HUES48 (cell line): ENCODE data around the gene MAPK6.

Experiments
- H3K27ac ChIP-seq: one replicate; pipeline ENCODE4 v1.7.0; 2013; ENCODE audit warnings: low read depth, low read length, inconsistent platforms
- H3K27me3 ChIP-seq: 2 replicates; pipeline ENCODE4 v1.6.1; 2013; ENCODE audit warnings: mild to moderate bottlenecking, low read length; ENCODE audit not compliant: control insufficient read depth, insufficient read depth
- H3K36me3 ChIP-seq: 2 replicates; pipeline ENCODE4 v1.6.1; 2013; ENCODE audit warnings: low read length; ENCODE audit not compliant: control insufficient read depth, insufficient read depth
- H3K4me1 ChIP-seq: 2 replicates; pipeline ENCODE4 v1.6.1; 2013; ENCODE audit warnings: mild to moderate bottlenecking, low read length; ENCODE audit not compliant: control insufficient read depth, insufficient read depth
- H3K4me3 ChIP-seq: 2 replicates; pipeline ENCODE4 v1.5.1; 2013; ENCODE audit warnings: mild to moderate bottlenecking, low read depth, low read length
- H3K9ac ChIP-seq: 2 replicates; pipeline ENCODE4 v1.6.1; 2013; ENCODE audit warnings: mild to moderate bottlenecking, low read depth, low read length, moderate library complexity
- H3K9me3 ChIP-seq: 2 replicates; pipeline ENCODE4 v1.6.1; 2013; ENCODE audit warnings: low read length; ENCODE audit not compliant: control insufficient read depth, insufficient read depth

Gene MAPK6

GRCh38 chr15:52100807-52101442 lies 81.9 kb downstream of the MAPK6 start:
- Histone ChIP-seq H3K9ac (no peak overlapping the region), H3K27ac (no peak overlapping the region), H3K27me3 (no peaks in the 10 kb centered on the region), H3K36me3 (no peaks in the 10 kb centered on the region), H3K4me3 (no peak overlapping the region), H3K9me3 (no peaks in the 10 kb centered on the region), H3K4me1 (0 out of 2 replicates have a peak, but pooled peaks cover 4% of the 10 kb centered on the region)

- Histone ChIP-seq H3K36me3 (no peaks in the 10 kb centered on the region), H3K9ac (no peak overlapping the region), H3K27ac (no peak overlapping the region), H3K9me3 (no peaks in the 10 kb centered on the region), H3K27me3 (no peaks in the 10 kb centered on the region), H3K4me3 (no peak overlapping the region), H3K4me1 (0 out of 2 replicates have a peak, but pooled peaks cover 4% of the 10 kb centered on the region)
Measured at GRCh38 chr15:52101542-52102323, 82.7 kb downstream of the MAPK6 start.

- Histone ChIP-seq H3K9ac (no peak overlapping the region), H3K4me1 (0 out of 2 replicates have a peak, but pooled peaks cover 4% of the 10 kb centered on the region), H3K27me3 (no peaks in the 10 kb centered on the region), H3K27ac (no peak overlapping the region), H3K4me3 (no peak overlapping the region), H3K9me3 (no peaks in the 10 kb centered on the region), H3K36me3 (no peaks in the 10 kb centered on the region)
Measured at GRCh38 chr15:52102463-52102862, 83.4 kb downstream of the MAPK6 start.

- no peak overlapping the region for H3K27ac ChIP-seq
- no peaks in the 10 kb centered on the region for H3K36me3 ChIP-seq
- H3K9me3 ChIP-seq = no peaks in the 10 kb centered on the region
- no peak overlapping the region for H3K4me3 ChIP-seq
- no peaks in the 10 kb centered on the region for H3K27me3 ChIP-seq
- no peak overlapping the region for H3K9ac ChIP-seq
- 0 out of 2 replicates have a peak, but pooled peaks cover 4% of the 10 kb centered on the region for H3K4me1 ChIP-seq
Measured at GRCh38 chr15:52103217-52104207, 84.5 kb downstream of the MAPK6 start.

- H3K9ac ChIP-seq = no peak overlapping the region
- H3K36me3 ChIP-seq = no peaks in the 10 kb centered on the region
- no peaks in the 10 kb centered on the region for H3K27me3 ChIP-seq
- H3K4me1 ChIP-seq = peaks cover 7% of the 10 kb centered on the region
- H3K27ac ChIP-seq = no peak overlapping the region
- no peaks in the 10 kb centered on the region for H3K9me3 ChIP-seq
- H3K4me3 ChIP-seq = no peak overlapping the region
Measured at GRCh38 chr15:52104532-52105004, 85.5 kb downstream of the MAPK6 start.

- Histone ChIP-seq H3K27me3 (0 out of 2 replicates have a peak, but pooled peaks cover 3% of the 10 kb centered on the region), H3K36me3 (no peaks in the 10 kb centered on the region), H3K9ac (no peak overlapping the region), H3K4me1 (peaks cover 10% of the 10 kb centered on the region), H3K4me3 (no peak overlapping the region), H3K9me3 (no peaks in the 10 kb centered on the region), H3K27ac (no peak overlapping the region)
Measured at GRCh38 chr15:52105846-52106245, 86.8 kb downstream of the MAPK6 start.

GRCh38 chr15:52106641-52107040 lies 87.6 kb downstream of the MAPK6 start:
- H3K4me3 ChIP-seq = no peak overlapping the region
- peaks cover 10% of the 10 kb centered on the region for H3K4me1 ChIP-seq
- no peak overlapping the region for H3K9ac ChIP-seq
- H3K27ac ChIP-seq = no peak overlapping the region
- no peaks in the 10 kb centered on the region for H3K36me3 ChIP-seq
- peaks cover 8% of the 10 kb centered on the region for H3K27me3 ChIP-seq
- H3K9me3 ChIP-seq = no peaks in the 10 kb centered on the region

- Histone ChIP-seq H3K9me3 (no peaks in the 10 kb centered on the region), H3K4me1 (peaks cover 10% of the 10 kb centered on the region), H3K4me3 (no peak overlapping the region), H3K36me3 (no peaks in the 10 kb centered on the region), H3K9ac (no peak overlapping the region), H3K27me3 (peaks cover 14% of the 10 kb centered on the region), H3K27ac (no peak overlapping the region)
Measured at GRCh38 chr15:52107238-52107637, 88.2 kb downstream of the MAPK6 start.

GRCh38 chr15:52109559-52110451 lies 90.8 kb downstream of the MAPK6 start:
- Histone ChIP-seq H3K9me3 (no peaks in the 10 kb centered on the region), H3K4me3 (no peak overlapping the region), H3K4me1 (peaks cover 7% of the 10 kb centered on the region), H3K27me3 (peaks cover 37% of the 10 kb centered on the region), H3K9ac (no peak overlapping the region), H3K27ac (no peak overlapping the region), H3K36me3 (no peaks in the 10 kb centered on the region)
